Measurements from ENCODE around the gene GRHL1. TPM values are rescaled to one million over a fixed set of nuclear protein-coding genes. Genes with fewer than 3 reads are reported as not detected.

GRHL1 gene
- total RNA-seq, 1 experiment from 2014 or later, result 2.5 TPM

DNA sequence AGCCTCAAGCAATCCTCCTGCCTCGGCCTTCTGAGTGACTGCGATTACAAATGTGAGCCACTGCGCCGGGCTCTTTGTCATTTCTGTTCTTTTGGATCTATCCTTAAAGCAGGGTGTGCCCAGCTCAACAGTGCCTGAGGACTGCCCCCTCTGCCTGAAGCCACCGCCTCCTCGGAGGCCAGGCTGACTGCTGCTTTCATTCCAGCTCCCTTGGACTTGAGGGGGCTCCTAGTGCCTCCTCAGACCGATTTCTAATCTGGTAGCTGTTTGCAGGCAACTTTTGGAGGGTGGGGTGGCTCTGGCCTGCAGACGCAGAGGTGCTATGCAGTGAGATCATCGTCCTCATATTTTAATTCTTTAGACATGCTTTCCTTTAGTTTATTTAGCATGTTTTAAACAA is 55.9 kb downstream of the GRHL1 start:
- H3K56ac ChIP-seq (ENCODE audit: insufficient read length, low read depth, low read length), result no peak overlapping the region
- H3K23me2 ChIP-seq (ENCODE audit: insufficient read length, low read depth, low read length, poor library complexity, severe bottlenecking), result no peaks in the 10 kb centered on the region
- no peak overlapping the region for H2BK20ac ChIP-seq (ENCODE audit: low read depth, low read length, poor library complexity, severe bottlenecking)
- H3K9ac ChIP-seq (ENCODE audit: extremely low read depth, insufficient read length, low read length), result no peak overlapping the region
- TF ChIP-seq, protein P1, sequence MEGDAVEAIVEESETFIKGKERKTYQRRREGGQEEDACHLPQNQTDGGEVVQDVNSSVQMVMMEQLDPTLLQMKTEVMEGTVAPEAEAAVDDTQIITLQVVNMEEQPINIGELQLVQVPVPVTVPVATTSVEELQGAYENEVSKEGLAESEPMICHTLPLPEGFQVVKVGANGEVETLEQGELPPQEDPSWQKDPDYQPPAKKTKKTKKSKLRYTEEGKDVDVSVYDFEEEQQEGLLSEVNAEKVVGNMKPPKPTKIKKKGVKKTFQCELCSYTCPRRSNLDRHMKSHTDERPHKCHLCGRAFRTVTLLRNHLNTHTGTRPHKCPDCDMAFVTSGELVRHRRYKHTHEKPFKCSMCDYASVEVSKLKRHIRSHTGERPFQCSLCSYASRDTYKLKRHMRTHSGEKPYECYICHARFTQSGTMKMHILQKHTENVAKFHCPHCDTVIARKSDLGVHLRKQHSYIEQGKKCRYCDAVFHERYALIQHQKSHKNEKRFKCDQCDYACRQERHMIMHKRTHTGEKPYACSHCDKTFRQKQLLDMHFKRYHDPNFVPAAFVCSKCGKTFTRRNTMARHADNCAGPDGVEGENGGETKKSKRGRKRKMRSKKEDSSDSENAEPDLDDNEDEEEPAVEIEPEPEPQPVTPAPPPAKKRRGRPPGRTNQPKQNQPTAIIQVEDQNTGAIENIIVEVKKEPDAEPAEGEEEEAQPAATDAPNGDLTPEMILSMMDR (conservative IDR thresholded peaks at IDR 0.05), result no peak
- no peak overlapping the region for H2BK5ac ChIP-seq (ENCODE audit: insufficient read length, low read length)
- H3K79me1 ChIP-seq (ENCODE audit: insufficient read depth, low read depth, low read length, poor library complexity, severe bottlenecking), result no peaks in the 10 kb centered on the region
- no peaks in the 10 kb centered on the region for H3K9me3 Mint-ChIP-seq
- no peak for DNase-seq
- H4K91ac ChIP-seq (ENCODE audit: insufficient read length, low read depth, low read length), result no peak overlapping the region
- no peak overlapping the region for H3K18ac ChIP-seq (ENCODE audit: insufficient read length, low read depth, low read length)
- H2BK120ac ChIP-seq (ENCODE audit: low read depth, low read length, poor library complexity, severe bottlenecking), result no peak overlapping the region
- no peaks in the 10 kb centered on the region for H3K4me1 ChIP-seq (ENCODE audit: insufficient read depth, low read length)
- no peak overlapping the region for H3K4me2 ChIP-seq (ENCODE audit: insufficient read depth, insufficient read length, low read length)
- H3K14ac ChIP-seq (ENCODE audit: insufficient read depth, low read length), result no peak overlapping the region
- no CpG with 5 or more reads among the region's 9 CpGs for WGBS (ENCODE audit: extremely low coverage, insufficient read length, low lambda C conversion rate)
- no peak overlapping the region for H2BK12ac ChIP-seq (ENCODE audit: insufficient read length, low read depth, low read length)
- no peak overlapping the region for H3K27ac ChIP-seq (ENCODE audit: insufficient read length, low read depth, low read length)
- H2AFZ ChIP-seq (ENCODE audit: low read length), result no peak overlapping the region
- no peak overlapping the region for H4K8ac ChIP-seq (replicated peaks; ENCODE audit: insufficient read length, low read depth, low read length)
- H2BK15ac ChIP-seq (ENCODE audit: low read depth, low read length), result no peak overlapping the region
- H4K20me1 ChIP-seq (ENCODE audit: control insufficient read depth, insufficient read depth, insufficient read length), result no peaks in the 10 kb centered on the region
- H4K5ac ChIP-seq (ENCODE audit: insufficient read length, low read depth, low read length), result no peak overlapping the region
- H2AK5ac ChIP-seq (ENCODE audit: insufficient read length, low read length), result no peak overlapping the region
- no peaks in the 10 kb centered on the region for H3K27me3 ChIP-seq (ENCODE audit: insufficient read depth, low read length)
- H3K4me3 Mint-ChIP-seq, result no peak overlapping the region
- H3K9me3 ChIP-seq (ENCODE audit: control insufficient read depth, low read depth, low read length), result no peaks in the 10 kb centered on the region
- no peak overlapping the region for H3K4ac ChIP-seq (ENCODE audit: low read depth, low read length)
- H3K79me2 ChIP-seq (ENCODE audit: insufficient read depth, low read length), result no peaks in the 10 kb centered on the region
- no peak overlapping the region for H3K23ac ChIP-seq (ENCODE audit: insufficient read length, low read depth, low read length)
- H3K4me1 Mint-ChIP-seq, result peaks cover 0 to 4% of the 10 kb centered on the region in 2 experiments; a peak in 1 of 4 replicates
- H3K36me3 Mint-ChIP-seq (ENCODE audit: insufficient read depth in 1 of 3, low read depth in 3 of 3), result no peaks in the 10 kb centered on the region
- H3T11ph ChIP-seq (ENCODE audit: low read length), result no peak overlapping the region
- H3K27ac Mint-ChIP-seq, result no peak overlapping the region
- no peaks in the 10 kb centered on the region; the same call in 1 of the 2 replicates for H3K27me3 Mint-ChIP-seq (ENCODE audit: low read depth)
